HG03103 (cell line): Measurements from ENCODE around the gene LRP1B.

ENCODE experiments used
- ATAC-seq: cut with Tn5 transposase; IDR thresholded peaks from one replicate; pipeline ENCODE4 v1.9.1; 2021; ENCODE audit warnings: low read depth; ENCODE audit not compliant: unreplicated experiment

LRP1B gene

DNA sequence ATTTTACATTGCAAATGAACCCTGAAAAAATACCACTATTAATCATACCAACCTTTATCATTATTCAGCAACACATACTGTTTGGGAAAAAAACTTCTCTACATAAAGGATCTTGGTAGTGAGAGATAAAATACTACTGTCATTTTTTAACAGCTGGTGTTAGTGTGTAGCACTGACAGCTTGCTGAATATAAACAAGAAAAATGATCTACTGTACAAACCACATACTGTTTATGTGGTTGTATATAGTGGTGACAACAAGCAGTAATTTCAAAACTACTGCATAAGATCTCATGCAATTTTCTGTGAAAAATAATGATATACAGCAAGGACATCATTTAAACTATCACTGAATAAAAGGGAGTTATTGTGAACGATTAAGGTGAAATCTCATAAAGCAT is 601.2 kb downstream of the LRP1B start:
- ATAC-seq, result no peak

DNA sequence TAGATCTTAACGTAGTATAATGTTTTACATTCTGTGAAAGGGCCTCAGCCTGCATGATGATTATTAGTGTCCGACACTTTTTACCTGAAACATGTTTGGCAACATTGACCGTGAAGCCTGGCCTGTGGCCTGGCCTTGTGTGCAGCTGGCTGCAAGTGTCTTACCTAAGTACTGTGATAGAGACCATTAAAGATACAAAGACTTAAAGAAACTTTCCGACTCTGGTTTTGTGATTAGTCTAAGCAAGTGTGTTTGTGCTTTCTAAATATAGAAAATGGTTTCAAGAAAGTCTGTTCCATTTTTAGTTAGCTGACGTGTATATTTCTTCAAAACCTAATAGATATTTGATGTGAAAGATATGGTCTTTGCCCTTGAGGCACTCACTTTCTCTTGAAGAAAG is 601.8 kb downstream of the LRP1B start:
- ATAC-seq, result peak; percentile 81

DNA sequence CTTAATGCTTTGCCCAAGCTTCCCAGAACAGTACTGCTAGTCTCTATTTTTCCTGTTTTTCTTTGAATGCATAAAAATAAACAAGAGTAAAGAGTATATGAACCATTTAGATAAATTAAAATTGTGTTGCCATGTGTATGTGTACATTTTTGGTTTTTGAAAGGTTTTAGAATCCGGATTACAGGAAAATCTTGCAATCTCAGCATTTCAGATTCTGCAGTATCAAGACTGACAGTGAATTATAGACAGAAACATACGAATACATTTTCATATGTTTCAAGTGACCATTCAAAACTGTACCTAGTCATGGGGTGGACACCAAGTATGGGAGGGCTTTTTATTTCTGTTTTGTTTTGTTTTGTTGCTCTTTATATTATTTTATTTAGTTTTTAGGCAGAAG is 604.1 kb downstream of the LRP1B start:
- no peak for ATAC-seq

DNA sequence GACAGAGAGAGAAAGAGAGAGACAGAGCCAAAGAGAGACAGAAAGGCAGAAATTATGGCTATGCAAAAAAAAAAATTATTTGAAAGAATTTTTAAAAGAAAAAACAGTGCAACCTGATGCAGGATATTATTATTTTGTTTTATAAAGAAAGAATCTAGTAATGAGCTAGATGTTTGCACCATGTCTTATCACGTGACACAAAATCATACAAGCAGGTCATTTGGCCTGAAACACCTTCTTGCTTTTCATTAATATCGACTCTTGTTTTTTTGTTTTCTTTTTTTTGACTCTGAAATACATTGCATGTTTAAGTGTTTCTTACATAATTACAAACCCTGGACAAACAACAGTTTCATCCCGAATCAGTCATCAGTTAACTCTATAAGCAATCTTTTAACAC is 606.0 kb downstream of the LRP1B start:
- no peak for ATAC-seq

DNA sequence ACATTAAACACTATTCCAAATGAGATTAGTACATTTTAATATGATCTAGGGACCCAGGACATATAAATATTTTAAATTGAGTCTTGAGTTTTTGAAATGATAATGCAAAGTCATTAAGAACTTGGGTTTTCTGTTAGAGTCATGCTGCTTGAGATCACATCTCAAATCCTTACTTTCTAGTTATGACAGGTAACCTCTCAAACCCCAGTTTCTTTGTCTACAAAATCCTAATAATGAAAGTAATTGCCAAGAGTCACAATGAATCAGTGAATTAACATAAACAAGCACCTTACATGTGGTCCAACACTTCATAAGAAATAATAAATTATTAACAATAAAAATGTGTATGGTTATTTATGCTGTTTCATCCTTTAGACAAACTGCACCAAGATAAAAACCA is 607.6 kb downstream of the LRP1B start:
- ATAC-seq, result no peak

DNA sequence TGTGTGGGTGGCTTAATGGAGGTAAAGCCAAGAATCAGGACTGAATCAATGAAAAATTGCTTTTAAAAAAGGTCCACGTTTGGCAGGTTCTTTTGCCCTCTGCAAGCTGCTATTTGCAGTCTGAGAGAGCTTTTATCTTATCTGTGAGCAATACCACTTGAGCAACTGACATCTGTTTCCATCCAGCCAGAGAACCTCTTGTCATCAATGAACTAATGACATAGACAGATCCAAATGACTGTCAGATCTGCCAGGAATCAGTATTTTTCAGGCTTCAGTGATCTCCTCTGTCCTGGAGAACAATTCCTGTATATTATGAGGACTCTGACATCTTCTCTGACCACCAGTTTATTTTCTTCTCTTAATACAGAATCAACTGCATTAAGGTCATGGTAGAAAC is 608.1 kb downstream of the LRP1B start:
- no peak for ATAC-seq

DNA sequence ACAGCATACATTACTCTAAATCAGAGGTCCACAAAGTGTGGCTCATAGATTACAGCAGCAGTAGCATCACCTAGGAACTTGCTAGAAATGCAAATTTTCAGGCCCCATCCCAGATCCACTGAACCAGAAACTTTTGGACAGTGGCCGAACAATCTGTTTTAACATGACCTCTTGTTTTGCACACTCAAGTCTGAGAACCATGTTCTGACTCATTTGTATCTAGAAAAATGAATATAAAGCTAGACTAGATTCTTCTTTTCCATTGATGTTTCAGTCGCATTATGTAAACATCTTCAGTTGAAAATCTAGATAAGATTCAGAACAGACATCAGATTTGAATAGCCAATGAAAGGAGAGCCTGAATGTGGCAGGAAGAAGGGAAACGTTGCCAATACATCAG is 608.8 kb downstream of the LRP1B start:
- ATAC-seq, result no peak

DNA sequence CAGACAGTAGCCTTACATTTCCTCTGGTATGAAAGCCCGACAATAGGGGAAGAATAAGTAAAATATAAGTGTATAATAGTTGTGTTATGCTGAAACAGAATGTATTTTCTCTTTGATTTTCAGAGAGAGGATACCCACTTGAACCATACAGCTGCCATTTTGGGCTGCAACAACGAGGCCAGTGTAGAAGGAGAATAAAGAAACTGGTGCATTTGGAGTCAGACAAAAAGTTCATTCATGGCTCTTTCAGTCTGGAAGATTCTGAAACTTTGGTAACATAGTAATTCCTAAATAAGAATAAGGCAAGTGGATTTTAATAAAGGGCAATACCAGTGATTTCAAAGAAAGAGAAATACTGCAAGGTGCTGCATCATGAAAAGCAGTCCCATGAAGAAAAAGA is 610.9 kb downstream of the LRP1B start:
- ATAC-seq, result no peak

DNA sequence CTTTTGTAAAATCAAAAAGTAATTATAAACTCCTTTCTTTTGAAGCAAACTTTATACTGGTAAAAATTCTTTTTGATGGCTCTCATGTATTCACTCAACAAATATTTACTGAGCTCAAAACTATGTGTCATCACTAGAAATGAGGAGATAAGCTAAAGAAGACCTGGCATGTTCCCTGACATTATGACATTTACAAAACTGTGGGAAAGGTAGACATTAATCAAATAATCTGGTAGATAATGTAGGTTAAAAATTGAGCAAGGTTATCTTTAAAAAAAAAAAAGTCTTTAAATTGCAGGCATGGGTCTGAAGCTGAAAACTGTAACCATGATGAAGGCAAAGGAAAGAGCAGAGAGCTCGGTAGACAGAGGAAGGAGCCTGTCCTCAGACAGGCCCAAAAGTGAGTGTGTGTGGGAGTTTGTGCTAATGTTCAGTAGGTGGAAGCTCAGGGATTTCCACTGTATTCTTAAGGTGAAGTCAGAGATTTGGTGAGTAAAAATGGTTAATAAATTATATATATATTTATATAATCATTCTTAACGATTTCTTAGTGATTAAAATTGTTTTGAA is 612.9 kb downstream of the LRP1B start:
- no peak for ATAC-seq

DNA sequence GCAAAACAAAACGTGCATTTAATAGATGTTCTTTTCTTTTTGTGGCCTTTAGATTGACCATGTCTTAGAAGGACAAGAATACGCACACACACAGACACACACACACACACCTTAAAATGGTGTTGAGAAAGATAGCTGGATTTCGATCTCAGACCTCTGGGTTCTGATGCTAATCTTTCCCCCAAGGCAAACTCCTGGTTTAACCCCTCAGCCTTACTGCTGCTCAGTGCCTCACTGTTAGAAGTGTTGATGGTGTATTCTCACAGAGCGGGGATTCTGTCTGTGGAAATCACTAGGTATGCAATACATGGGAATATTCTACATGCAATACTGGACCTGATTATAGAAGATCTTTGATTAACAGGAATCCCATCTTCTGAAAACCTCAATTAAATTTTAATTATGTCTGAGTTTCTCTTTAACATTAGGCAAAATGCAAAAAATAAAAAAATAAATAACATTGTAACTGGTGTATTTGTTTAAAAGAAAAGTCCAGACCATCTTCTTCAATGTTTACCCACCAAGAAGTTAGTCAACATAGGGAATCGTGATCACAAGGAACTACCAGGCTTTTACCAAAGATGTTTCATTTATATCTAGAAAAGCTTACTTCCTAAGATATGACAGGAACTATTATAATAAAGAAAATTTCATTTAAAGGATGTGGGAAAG is 613.5 kb downstream of the LRP1B start:
- ATAC-seq, result no peak

DNA sequence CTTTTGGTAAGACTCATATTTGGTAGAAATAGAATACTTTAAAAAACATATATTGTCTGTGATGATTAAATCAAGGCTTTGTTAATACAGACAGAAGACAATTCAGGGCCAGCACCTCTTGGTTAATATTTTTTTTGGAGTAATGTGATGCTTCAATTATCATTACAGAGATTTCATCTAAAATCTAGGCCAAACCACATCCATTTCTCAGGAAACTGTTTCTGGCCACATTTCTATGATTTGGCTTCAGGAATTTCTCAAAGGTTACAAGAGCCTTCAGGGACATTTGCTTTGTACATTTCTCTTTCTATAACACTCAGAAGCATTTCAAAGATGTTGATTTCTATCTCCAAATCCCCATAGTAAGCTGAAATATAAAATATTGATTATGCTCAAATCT is 614.9 kb downstream of the LRP1B start:
- no peak for ATAC-seq

DNA sequence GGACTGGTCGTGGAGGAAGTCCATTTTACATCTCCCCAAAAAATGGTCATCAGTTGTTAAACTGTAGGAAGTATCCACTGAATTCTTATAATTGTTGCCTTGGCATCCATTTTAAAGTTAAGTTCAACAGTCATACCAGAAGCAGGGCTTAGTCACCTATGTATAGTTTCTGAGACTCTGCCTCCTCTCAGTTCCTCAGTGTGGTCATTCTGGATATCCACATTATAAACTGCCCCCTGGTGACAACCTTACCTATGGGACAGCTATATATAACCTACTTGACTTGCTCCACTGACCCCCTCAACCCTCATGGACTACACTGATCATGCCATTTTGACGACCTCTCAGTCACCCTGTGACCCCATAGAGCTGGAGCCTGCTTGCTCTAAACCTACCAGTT is 617.0 kb downstream of the LRP1B start:
- peak; percentile 100 for ATAC-seq

DNA sequence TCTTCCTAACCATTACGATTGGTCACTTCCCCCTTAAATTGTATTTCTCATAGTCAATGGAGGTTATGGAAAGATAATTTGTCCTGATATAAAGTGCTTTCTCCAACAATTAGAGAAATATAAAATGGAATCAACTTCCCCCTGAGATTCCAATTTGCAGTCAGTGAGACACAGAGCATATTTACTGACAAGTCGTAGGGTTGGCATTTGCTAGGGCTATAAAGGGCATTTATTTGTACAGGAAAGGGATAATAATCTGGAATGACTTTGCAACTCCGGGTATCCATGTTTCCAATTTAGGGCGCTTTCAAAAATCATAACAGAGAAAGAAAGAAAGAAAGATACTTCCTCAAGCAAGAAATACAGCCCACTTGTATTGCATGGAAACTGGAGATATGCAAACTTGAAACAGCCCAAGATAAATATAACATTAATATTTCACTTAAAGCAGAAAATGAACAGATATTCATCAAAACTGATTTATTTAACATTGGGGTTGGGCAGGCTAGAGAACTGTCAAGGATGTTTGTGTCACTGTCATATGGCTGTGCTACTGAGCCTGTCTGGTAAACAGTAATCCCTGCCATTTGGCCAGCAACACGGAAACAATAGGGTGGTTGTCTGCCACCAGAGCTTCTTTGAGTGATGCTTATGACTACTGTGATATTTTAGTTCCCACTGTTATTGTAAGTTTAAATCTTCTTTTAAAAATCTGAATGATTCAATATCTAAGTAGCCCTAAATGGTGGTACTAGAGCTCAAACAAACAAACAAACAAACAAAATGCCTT is 621.8 kb downstream of the LRP1B start:
- ATAC-seq, result no peak

DNA sequence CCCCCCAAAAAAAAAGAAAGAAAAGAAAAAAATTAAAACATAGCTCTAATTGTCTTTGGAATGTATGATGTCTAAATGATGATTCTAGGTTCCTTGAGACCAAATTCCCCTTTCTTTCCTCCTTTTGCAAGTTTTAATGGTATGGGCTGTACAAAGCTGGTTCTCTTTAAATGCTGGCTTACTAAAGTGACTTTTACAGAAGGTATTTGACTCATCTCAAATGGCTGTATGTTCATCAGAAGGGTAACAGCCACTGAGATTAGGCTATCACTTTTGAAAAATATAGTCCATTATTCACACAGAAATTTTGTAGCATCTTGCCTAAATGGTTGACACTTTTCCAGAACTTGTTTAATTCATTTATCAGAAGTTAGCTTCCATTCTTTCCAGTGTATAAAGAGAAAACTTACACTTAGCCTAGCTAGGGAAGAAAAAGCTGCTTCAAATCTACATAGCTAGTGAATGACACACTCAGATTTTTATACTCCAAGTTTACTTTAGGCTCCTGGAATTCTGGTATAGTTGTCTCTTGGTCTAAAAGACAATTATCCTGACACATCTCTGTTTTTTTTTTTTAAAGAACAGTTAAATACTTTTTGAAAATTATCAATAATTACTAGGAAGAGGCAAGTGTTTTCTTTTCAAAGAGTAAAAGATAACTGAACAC is 622.6 kb downstream of the LRP1B start:
- ATAC-seq, result no peak

DNA sequence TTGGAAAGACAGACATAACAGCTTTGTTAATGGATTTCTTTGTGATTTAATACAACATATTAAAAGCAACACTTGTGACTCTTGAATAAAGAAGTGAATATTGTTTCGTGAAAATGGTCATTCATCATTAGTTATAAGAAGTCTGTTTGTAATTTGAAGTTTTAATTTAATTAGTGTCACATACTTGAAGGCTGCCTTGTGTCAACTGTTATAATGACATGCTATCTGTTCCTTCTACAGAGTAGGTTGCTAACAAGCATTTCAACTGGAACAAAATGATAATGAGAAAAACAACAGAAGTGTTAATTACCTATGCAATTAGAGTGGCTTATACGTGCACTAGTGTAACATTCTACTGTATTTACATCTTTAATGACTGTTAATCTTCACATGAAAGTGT is 624.7 kb downstream of the LRP1B start:
- no peak for ATAC-seq

DNA sequence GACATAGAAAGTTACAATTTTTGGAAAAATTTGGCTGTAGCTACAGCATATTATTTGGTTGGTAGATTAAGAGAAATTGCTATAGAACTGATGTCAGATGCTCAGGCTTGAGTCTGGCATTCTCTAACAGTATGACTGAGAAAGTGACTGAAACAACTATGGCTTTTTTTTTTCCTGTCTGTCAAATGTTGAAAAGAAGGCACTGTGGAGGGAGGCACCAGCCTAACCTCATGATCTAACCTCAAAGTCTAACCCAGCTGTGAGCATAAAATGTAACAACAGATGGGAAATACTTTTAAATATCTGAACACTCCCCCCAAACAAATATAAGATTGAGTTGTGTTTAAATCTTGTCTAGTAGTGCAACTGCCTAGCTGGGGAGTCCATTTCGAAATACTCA is 629.1 kb downstream of the LRP1B start:
- no peak for ATAC-seq

DNA sequence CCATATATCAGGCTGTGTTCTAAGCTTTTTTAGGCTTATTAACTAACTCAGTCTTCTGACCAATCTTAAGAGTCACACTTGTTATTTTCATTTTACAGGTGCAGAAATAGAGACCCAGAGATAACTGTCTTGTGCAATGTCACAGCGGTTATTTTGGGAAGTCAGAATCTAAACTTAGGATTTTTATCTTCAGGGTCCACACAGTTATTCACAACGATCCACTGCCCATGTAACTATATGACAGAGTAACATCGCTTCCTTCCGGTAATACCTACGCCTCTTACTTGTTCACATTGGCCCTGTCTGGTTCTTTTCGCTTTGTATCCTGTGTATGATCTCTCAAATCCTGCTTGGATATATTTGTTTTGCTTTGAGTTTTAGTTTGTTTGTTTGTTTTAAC is 631.7 kb downstream of the LRP1B start:
- no peak for ATAC-seq

DNA sequence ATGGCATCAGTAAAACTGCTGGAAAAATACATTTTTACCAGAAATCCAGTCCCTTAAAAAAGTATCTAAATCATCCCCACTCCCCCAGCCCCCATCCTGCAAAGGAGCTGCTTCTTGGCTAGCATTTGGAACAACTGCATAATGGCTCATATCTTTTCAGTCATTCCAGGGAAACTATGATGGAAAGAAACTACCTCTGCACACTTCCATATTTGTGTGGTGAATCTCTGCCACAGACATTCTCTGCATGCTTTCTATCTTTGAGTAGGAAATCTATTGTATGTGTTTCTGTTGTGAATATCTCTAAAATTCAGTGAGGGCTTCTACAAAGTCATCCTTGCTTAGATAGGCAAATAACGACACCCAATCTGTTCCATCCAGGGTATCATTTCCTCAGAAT is 632.3 kb downstream of the LRP1B start:
- no peak for ATAC-seq

DNA sequence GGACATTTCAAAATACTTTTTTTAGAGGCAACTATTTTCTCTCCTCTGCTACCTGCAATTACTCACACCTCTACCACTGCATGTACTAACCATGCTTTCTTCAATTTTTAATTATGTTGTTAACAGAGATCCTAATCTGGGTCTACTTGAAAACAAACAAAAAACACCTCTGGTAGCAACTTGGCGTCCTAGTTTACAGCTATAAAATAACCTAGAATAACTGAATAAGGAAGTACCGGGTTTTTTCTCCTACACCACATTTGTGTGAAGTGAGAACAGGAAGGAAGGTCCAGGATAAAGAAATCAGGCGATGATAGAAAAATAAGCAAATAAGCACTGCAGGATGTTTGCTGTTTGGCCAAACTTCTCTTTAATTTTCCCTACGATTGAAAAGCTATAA is 633.5 kb downstream of the LRP1B start:
- no peak for ATAC-seq

DNA sequence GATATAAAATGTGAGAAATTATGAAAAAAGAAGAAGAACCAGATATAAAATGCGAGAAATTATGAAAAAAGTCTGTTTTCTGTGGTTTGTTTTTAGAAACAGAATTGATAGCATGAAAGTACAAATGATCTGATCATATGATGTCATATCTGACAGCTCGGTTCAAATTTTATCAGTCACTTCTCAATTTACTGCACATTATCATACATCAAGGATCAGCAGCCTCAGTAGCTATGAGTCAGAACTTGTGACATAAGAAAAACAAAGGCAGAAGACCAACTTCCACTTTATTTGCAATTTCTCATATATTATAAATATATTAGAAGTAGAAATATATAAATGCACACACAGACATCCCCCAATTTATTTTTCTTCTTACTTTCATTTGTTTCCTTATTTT is 634.0 kb downstream of the LRP1B start:
- no peak for ATAC-seq

DNA sequence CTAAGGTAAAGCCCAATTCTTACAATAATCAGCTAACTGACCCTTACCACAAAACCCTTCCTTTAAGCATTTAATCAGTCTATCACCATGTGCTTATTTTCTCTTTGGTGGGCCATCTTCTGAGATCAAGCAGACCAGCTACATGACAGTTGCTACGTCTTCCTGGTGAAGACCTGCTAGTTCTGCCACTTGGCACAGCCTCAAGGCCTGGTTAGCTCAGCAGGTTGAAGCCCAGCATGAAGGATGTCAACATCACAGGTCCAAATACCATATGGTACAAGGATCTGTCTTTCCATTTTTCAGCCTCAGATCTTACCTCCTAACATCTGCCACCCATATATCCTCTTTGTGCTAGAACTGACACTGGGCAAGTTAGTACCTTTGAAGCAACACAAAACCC is 636.9 kb downstream of the LRP1B start:
- ATAC-seq, result no peak

DNA sequence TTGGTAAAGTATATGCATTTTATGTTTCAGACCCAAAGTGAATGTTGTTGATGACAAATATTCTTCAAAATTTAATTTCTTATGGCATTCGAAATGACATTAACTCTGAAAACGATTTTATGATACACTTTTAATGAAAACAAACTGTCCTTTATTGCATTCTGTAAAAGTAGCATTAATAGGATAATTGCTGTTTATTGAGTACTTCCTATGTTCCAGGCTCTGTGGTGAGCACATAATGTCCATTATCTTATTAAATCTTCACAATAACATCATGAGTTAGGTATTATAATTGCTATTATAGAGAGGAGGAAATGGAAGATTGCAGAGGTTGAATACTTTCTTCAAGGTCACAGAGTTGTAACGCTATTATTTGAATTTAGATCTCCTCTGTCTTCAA is 638.0 kb downstream of the LRP1B start:
- no peak for ATAC-seq
